GM10847 (cell line): ENCODE measurements around the gene TBC1D9.

ENCODE experiments used
- POLR2A ChIP-seq: IDR thresholded peaks from 2 replicates; pipeline ENCODE4 v1.6.1; 2011; ENCODE audit not compliant: insufficient read length; ENCODE audit errors: extremely low read depth

Gene TBC1D9

GRCh38 chr4:140764785-140765392 lies 8.7 kb upstream of the TBC1D9 start:
- no peak for TF ChIP-seq POLR2A

- TF ChIP-seq POLR2A = no peak
These were observed 6.0 kb upstream of the TBC1D9 start for GRCh38 chr4:140762202-140762601.

- TF ChIP-seq POLR2A = no peak
These were observed 1.0 kb upstream of the TBC1D9 start for GRCh38 chr4:140757232-140757630.

GRCh38 chr4:140755774-140756318 lies 339 bp downstream of the TBC1D9 start:
- TF ChIP-seq POLR2A = no peak

- TF ChIP-seq POLR2A = no peak
These were observed 1.0 kb downstream of the TBC1D9 start for GRCh38 chr4:140754918-140755773.

GRCh38 chr4:140753329-140753728 lies 2.9 kb downstream of the TBC1D9 start:
- TF ChIP-seq POLR2A = no peak

GRCh38 chr4:140752291-140753068 lies 3.7 kb downstream of the TBC1D9 start:
- TF ChIP-seq POLR2A = no peak

- no peak for TF ChIP-seq POLR2A
These were observed 5.7 kb downstream of the TBC1D9 start for GRCh38 chr4:140750470-140750869.

GRCh38 chr4:140748171-140748570 lies 8.0 kb downstream of the TBC1D9 start:
- TF ChIP-seq POLR2A = no peak

- no peak for TF ChIP-seq POLR2A
These were observed 11.8 kb downstream of the TBC1D9 start for GRCh38 chr4:140744421-140744820.

GRCh38 chr4:140743194-140743931 lies 12.8 kb downstream of the TBC1D9 start:
- TF ChIP-seq POLR2A = no peak

- TF ChIP-seq POLR2A = no peak
These were observed 13.4 kb downstream of the TBC1D9 start for GRCh38 chr4:140742838-140743193.

GRCh38 chr4:140740906-140741670 lies 15.1 kb downstream of the TBC1D9 start:
- TF ChIP-seq POLR2A = no peak

- no peak for TF ChIP-seq POLR2A
These were observed 15.8 kb downstream of the TBC1D9 start for GRCh38 chr4:140740422-140740821.
